ENCODE data around the gene KCNMA1. TPM values are rescaled to one million over a fixed set of nuclear protein-coding genes. Genes with fewer than 3 reads are reported as not detected.

Gene KCNMA1
- total and polyA plus RNA-seq, 10 of the 15 experiments (the other 5 are each of a cell fraction or from before 2014, with no cell fraction given), result 8.5 to 77.0 (median 21.3) TPM

DNA sequence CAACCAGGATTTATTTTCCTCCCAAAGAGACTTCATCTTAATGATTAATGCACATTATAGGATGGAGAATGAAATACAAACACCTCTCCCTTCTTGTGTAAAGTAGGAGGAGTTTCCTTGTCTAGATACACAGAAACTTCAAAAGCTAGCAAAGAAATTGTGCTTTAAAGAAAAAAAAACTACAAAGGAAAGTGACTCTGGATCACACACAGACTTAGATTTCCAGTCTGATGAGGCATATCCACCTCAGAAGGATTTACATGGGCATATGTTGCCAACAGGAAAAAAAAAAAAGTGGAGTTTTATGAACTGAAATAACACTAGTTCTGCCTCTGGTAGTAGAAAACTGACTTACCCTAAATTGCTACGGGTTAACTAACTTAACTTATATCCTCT, 449.6 kb downstream of the KCNMA1 start (continued):
- no peak for TF ChIP-seq FOS (IDR thresholded peaks at IDR 0.05; ENCODE audit: borderline replicate concordance, extremely low read depth, insufficient read length)
- TF ChIP-seq TBL1XR1 (IDR thresholded peaks at IDR 0.05; ENCODE audit: low read depth, low read length), result no peak
- no peak for TF ChIP-seq ZNF217 (IDR thresholded peaks at IDR 0.05)
- no peak for TF ChIP-seq IKZF2 (IDR thresholded peaks at IDR 0.05)

GRCh38 chr10:77187376-77187999, 450.1 kb downstream of the KCNMA1 start:
- ATAC-seq (no peak), DNase-seq (ENCODE audit: low read depth, low spot score) (no peak), FAIRE-seq (no peak)
- H3K4me1 ChIP-seq (ENCODE audit: control insufficient read depth, insufficient read depth, low read length), result no peaks in the 10 kb centered on the region
- no peak overlapping the region for H3K4me2 ChIP-seq (ENCODE audit: control insufficient read depth, insufficient read depth)
- no peak overlapping the region for H3K4me3 ChIP-seq
- CTCF ChIA-PET, result interaction anchor here (0.9 to 1.5 kb wide), 3 partner anchors 9 to 13 kb away, joined by 3 to 7 read pairs (median 3); no protein-coding TSS in a partner anchor
- H3K27ac ChIP-seq (ENCODE audit: control insufficient read depth, insufficient read depth), result no peak overlapping the region
- H3K79me2 ChIP-seq (ENCODE audit: control insufficient read depth, insufficient read depth, low read length), result no peaks in the 10 kb centered on the region
- H3K9me3 ChIP-seq (replicated peaks; ENCODE audit: control insufficient read depth, insufficient read depth, low read length), result no peaks in the 10 kb centered on the region
- SMC1A ChIA-PET (ENCODE audit: uncharacterized antibody, unreplicated experiment), result interaction anchor here (0.9 to 1.5 kb wide), 4 partner anchors 13 to 458 kb away, joined by 3 to 6 read pairs (median 4); no protein-coding TSS in a partner anchor
- 70% methylated on average over 9 of the region's 9 CpGs for WGBS (ENCODE audit: insufficient coverage, insufficient replicate concordance, low lambda C conversion rate, missing lambda C conversion rate)
- H3K27me3 ChIP-seq (replicated peaks in 1 of 2; ENCODE audit: control insufficient read depth in 2 of 2, insufficient read depth in 2 of 2, low read length in 1 of 2), result no peaks in the 10 kb centered on the region
- H4K20me1 ChIP-seq (ENCODE audit: control insufficient read depth, insufficient read depth), result no peaks in the 10 kb centered on the region
- RAD21 ChIA-PET (ENCODE audit: unreplicated experiment), result interaction anchor here (0.9 to 1.4 kb wide), 3 partner anchors 11 to 59 kb away, joined by 3 to 5 read pairs (median 4); no protein-coding TSS in a partner anchor
- intact Hi-C loops (cut with micrococcal nuclease; ENCODE audit: unreplicated experiment), result no loop called here
- H3K9ac ChIP-seq (ENCODE audit: control insufficient read depth, insufficient read depth, low read length), result no peak overlapping the region
- no TSS peak for BruUV-seq (replicated peaks)
- no peaks in the 10 kb centered on the region for H3K36me3 ChIP-seq (ENCODE audit: control insufficient read depth in 2 of 2, insufficient read depth in 2 of 2, low read length in 1 of 2)
- in situ Hi-C loops (cut with MboI), result no loop called here
- POLR2A ChIA-PET, result no interaction called here
- H2AFZ ChIP-seq (ENCODE audit: control insufficient read depth, low read depth, low read length), result no peak overlapping the region
- TF ChIP-seq, protein P1, sequence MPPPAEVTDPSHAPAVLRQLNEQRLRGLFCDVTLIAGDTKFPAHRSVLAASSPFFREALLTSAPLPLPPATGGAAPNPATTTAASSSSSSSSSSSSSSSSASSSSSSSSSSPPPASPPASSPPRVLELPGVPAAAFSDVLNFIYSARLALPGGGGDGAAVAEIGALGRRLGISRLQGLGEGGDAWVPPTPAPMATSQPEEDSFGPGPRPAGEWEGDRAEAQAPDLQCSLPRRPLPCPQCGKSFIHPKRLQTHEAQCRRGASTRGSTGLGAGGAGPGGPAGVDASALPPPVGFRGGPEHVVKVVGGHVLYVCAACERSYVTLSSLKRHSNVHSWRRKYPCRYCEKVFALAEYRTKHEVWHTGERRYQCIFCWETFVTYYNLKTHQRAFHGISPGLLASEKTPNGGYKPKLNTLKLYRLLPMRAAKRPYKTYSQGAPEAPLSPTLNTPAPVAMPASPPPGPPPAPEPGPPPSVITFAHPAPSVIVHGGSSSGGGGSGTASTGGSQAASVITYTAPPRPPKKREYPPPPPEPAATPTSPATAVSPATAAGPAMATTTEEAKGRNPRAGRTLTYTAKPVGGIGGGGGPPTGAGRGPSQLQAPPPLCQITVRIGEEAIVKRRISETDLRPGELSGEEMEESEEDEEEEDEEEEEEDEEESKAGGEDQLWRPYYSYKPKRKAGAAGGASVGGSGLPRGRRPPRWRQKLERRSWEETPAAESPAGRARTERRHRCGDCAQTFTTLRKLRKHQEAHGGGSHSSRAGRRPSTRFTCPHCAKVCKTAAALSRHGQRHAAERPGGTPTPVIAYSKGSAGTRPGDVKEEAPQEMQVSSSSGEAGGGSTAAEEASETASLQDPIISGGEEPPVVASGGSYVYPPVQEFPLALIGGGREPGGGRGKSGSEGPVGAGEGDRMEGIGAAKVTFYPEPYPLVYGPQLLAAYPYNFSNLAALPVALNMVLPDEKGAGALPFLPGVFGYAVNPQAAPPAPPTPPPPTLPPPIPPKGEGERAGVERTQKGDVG (CRISPR knock-in tag; IDR thresholded peaks at IDR 0.05), result no peak
- TF ChIP-seq KDM1A (IDR thresholded peaks at IDR 0.05; ENCODE audit: borderline replicate concordance) (no peak), BRCA1 (IDR thresholded peaks at IDR 0.05; ENCODE audit: low read depth, low read length) (no peak), RB1 (IDR thresholded peaks at IDR 0.05; ENCODE audit: borderline replicate concordance) (no peak), TAF1 (IDR thresholded peaks at IDR 0.05; ENCODE audit: borderline replicate concordance, low read depth, low read length) (no peak), RCOR1 (conservative IDR thresholded peaks at IDR 0.05; ENCODE audit: low read depth, low read length) (no peak), ZNF207 (IDR thresholded peaks at IDR 0.05; ENCODE audit: borderline replicate concordance) (no peak), CBX3 (IDR thresholded peaks at IDR 0.05; ENCODE audit: borderline replicate concordance, low read depth) (no peak), CREB1 (IDR thresholded peaks at IDR 0.05; ENCODE audit: low read depth) (no peak), MXI1 (IDR thresholded peaks at IDR 0.05; ENCODE audit: low read depth, low read length) (no peak), FOS (IDR thresholded peaks at IDR 0.05; ENCODE audit: borderline replicate concordance, extremely low read depth, insufficient read length) (no peak), BMI1 (IDR thresholded peaks at IDR 0.05; ENCODE audit: borderline replicate concordance) (no peak), MYB (IDR thresholded peaks at IDR 0.05; ENCODE audit: borderline replicate concordance, low read depth, low read length) (no peak)
- TF ChIP-seq, protein P2, sequence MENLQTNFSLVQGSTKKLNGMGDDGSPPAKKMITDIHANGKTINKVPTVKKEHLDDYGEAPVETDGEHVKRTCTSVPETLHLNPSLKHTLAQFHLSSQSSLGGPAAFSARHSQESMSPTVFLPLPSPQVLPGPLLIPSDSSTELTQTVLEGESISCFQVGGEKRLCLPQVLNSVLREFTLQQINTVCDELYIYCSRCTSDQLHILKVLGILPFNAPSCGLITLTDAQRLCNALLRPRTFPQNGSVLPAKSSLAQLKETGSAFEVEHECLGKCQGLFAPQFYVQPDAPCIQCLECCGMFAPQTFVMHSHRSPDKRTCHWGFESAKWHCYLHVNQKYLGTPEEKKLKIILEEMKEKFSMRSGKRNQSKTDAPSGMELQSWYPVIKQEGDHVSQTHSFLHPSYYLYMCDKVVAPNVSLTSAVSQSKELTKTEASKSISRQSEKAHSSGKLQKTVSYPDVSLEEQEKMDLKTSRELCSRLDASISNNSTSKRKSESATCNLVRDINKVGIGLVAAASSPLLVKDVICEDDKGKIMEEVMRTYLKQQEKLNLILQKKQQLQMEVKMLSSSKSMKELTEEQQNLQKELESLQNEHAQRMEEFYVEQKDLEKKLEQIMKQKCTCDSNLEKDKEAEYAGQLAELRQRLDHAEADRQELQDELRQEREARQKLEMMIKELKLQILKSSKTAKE (IDR thresholded peaks at IDR 0.05; ENCODE audit: low read depth, poor library complexity, severe bottlenecking), result no peak
